Right lobe of liver (tissue), 4 donors: ENCODE measurements around the gene GPRIN3.

Experiments used
- CTCF ChIP-seq, 4 donors: fragments of 200-600 bp in 3 of 4; fragments of 450-650 bp in 1 of 4; IDR thresholded peaks; one replicate each; pipeline versions ENCODE4 v1.5.1 to v1.8.0; 2016 to 2022; ENCODE audit warnings: antibody characterized with exemption in 4 of 4, mild to moderate bottlenecking in 2 of 4
- POLR2A ChIP-seq: fragments of 450-650 bp; IDR thresholded peaks from one replicate; pipeline ENCODE4 v1.6.1; 2017; ENCODE audit warnings: antibody characterized with exemption, mild to moderate bottlenecking
- donor health status: DM: no; HTN: no; CAD: no.
- donor health status: DM: no; HTN: no; CAD: no.
- donor health status: DM: no; HTN: yes; CAD: no.

- TF ChIP-seq POLR2A = no peak
- no peak for TF ChIP-seq CTCF (IDR thresholded peaks at IDR 0.05)
These were observed 17.1 kb upstream of the GPRIN3 start for GRCh38 chr4:89324671-89325070.
